Measurements from ENCODE around the gene CCDC8. TPM values are rescaled to one million over a fixed set of nuclear protein-coding genes. Genes with fewer than 3 reads are reported as not detected.
"Not testable (repeated sequence)": the region's sequence is repeated elsewhere in the genome, so short reads cannot be mapped to it uniquely, and the experiment has no call there.

Gene CCDC8
- polyA plus RNA-seq, 1 of the 3 experiments (the other 2 are of a cell fraction): 0.03 TPM

DNA sequence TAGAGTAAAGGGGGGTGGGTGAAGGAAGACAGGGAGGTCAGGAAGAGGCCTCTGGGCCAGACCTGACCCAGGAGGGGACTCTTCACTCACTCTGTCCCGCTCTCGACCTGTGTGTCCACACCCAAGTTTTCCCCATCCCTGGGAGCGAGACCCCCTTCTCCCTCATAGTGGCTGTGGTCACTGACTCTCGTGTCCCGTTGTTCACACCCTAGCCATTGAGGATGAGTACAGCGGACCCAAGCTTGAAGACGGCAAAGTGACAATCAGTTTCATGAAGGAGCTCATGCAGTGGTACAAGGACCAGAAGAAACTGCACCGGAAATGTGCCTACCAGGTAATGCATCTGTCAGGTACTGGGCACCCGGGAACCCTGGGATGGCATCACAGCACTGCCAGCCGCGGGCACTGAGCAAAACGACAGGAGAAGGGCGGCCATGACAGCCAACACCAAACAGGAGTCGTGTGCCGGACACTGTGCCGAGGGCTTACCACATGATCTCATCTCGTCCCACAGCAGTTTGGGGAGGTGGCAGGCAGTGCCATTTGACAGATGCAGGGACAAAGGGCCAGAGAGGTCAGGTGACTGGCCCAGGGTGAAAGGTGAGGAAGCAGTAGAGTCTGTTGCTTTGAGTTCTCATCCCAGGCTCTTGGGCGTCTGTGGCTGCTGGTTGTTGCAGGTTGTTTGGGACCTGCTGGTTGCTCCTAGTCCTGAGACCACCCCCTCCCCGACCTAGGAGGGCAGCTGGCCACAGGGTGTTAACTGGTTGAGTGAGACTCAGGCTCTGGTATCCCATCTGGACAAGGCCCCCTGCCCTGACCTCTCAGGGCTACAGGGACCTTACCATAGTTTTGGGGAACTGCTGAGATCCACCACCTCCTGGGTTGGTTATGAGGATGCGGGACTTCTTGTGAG is 36.9 kb downstream of the CCDC8 start:
- ChIA-PET POLR2A (no interaction called here), CTCF (interaction anchor here (0.9 to 2.1 kb wide), 4 partner anchors 19 to 153 kb away, joined by 3 to 5 read pairs (median 4); no protein-coding TSS in a partner anchor)
- Histone ChIP-seq H3K27me3 (ENCODE audit: insufficient read depth) (no peaks in the 10 kb centered on the region), H3K4me2 (no peak overlapping the region), H3K9me3 (no peaks in the 10 kb centered on the region), H3K4me3 (ENCODE audit: low read depth in 2 of 2, low read length in 1 of 2) (no peak overlapping the region), H3F3A (replicated peaks; ENCODE audit: insufficient read depth) (peaks cover 19% of the 10 kb centered on the region), H3K9me2 (no peaks in the 10 kb centered on the region), H3K4me1 (ENCODE audit: control insufficient read depth in 1 of 2, insufficient read depth in 2 of 2, low read depth in 1 of 2, low read length in 1 of 2) (peaks cover 25 to 45% of the 10 kb centered on the region in 2 experiments), H3K9ac (no peak overlapping the region), H3K27ac (ENCODE audit: low read depth in 2 of 2, low read length in 1 of 2) (peak overlapping the region in 1 of 2 experiments; percentile 79; a peak in 1 of 4 replicates), H4K20me1 (ENCODE audit: insufficient read depth) (peaks cover 42% of the 10 kb centered on the region), H3K36me3 (replicated peaks in 1 of 2; ENCODE audit: control insufficient read depth in 1 of 2, insufficient read depth in 2 of 2, low read length in 1 of 2) (peaks cover 34 to 45% of the 10 kb centered on the region in 2 experiments), H2AFZ (ENCODE audit: low read depth) (no peak overlapping the region), H3K79me2 (ENCODE audit: insufficient read depth) (peaks cover 52% of the 10 kb centered on the region)
- WGBS (ENCODE audit: low lambda C conversion rate): 91% methylated on average over 12 of the region's 20 CpGs
- DNase-seq: no peak
- no peak for TF ChIP-seq RFX5 (IDR thresholded peaks at IDR 0.05; ENCODE audit: low read length)
- no peak for TF ChIP-seq RAD21 (IDR thresholded peaks at IDR 0.05; ENCODE audit: low read length)
- TF ChIP-seq MEF2A (IDR thresholded peaks at IDR 0.05; ENCODE audit: borderline replicate concordance, low read depth): no peak
- no peak for TF ChIP-seq EP300 (IDR thresholded peaks at IDR 0.05; ENCODE audit: borderline replicate concordance in 1 of 2, low read depth in 1 of 2, low read length in 1 of 2)
- TF ChIP-seq GATA2 (CRISPR knock-in tag; IDR thresholded peaks at IDR 0.05): no peak
- TF ChIP-seq TAF1 (IDR thresholded peaks at IDR 0.05; ENCODE audit: borderline replicate concordance, low read depth, low read length): no peak
- no peak for TF ChIP-seq FOXJ3 (CRISPR knock-in tag; IDR thresholded peaks at IDR 0.05)
- TF ChIP-seq EZH2phosphoT487 (IDR thresholded peaks at IDR 0.05; ENCODE audit: borderline replicate concordance, low read depth): no peak
- TF ChIP-seq TCF12 (IDR thresholded peaks at IDR 0.05): no peak
- TF ChIP-seq, protein P1, sequence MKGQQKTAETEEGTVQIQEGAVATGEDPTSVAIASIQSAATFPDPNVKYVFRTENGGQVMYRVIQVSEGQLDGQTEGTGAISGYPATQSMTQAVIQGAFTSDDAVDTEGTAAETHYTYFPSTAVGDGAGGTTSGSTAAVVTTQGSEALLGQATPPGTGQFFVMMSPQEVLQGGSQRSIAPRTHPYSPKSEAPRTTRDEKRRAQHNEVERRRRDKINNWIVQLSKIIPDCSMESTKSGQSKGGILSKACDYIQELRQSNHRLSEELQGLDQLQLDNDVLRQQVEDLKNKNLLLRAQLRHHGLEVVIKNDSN (IDR thresholded peaks at IDR 0.05; ENCODE audit: borderline replicate concordance, low read depth): no peak
- TF ChIP-seq SMC3 (IDR thresholded peaks at IDR 0.05; ENCODE audit: low read depth, low read length): no peak
- no peak for TF ChIP-seq FOSL2 (IDR thresholded peaks at IDR 0.05; ENCODE audit: borderline replicate concordance, low read depth)
- no peak for TF ChIP-seq POLR2AphosphoS5 (IDR thresholded peaks at IDR 0.05; ENCODE audit: low read depth, low read length)
- TF ChIP-seq CHD2 (IDR thresholded peaks at IDR 0.05; ENCODE audit: low read length, partially characterized antibody): no peak
- TF ChIP-seq GABPA (IDR thresholded peaks at IDR 0.05; ENCODE audit: low read depth): no peak

DNA sequence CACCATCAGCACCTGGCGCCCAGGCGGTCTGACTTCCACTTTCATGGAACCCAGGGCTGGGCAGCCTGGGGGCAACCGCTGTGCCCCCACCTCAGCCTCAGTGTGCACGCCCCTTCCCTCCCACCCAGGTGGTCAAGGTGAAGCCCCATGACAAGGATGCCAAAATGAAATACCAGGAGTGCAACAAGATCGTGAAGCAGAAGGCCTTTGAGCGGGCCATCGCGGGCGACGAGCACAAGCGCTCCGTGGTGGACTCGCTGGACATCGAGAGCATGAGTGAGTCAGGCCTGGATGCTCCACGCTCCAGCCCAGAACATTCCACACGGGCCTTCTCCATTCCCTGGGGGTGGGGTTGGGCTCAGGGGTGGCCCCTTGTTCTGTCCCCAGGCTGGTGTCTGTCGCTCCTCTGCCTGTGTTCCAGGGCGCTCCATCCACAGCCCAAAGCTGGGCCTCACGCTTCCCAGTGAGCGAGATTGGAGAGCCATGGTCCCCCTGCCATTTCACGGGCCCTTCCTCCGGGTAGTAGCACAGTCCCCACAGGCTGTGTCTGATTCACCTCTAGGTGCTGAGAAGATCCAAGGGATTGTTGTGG is 37.8 kb downstream of the CCDC8 start:
- DNase-seq; H3K27me3 ChIP-seq (ENCODE audit: insufficient read depth); POLR2A ChIA-PET; H3K9me2 ChIP-seq; H3K27ac ChIP-seq (ENCODE audit: low read depth in 2 of 2, low read length in 1 of 2); H3K4me3 ChIP-seq (ENCODE audit: low read depth in 2 of 2, low read length in 1 of 2); H3K9me3 ChIP-seq; H2AFZ ChIP-seq (ENCODE audit: low read depth); H3K9ac ChIP-seq; H3K4me2 ChIP-seq: not testable (repeated sequence)
- H3K36me3 ChIP-seq (replicated peaks in 1 of 2; ENCODE audit: control insufficient read depth in 1 of 2, insufficient read depth in 2 of 2, low read length in 1 of 2): peaks cover 29 to 35% of the 10 kb centered on the region in 2 experiments
- peaks cover 30 to 48% of the 10 kb centered on the region in 2 experiments for H3K4me1 ChIP-seq (ENCODE audit: control insufficient read depth in 1 of 2, insufficient read depth in 2 of 2, low read depth in 1 of 2, low read length in 1 of 2)
- peaks cover 19% of the 10 kb centered on the region for H3F3A ChIP-seq (replicated peaks; ENCODE audit: insufficient read depth)
- 93% methylated on average over 16 of the region's 22 CpGs for WGBS (ENCODE audit: low lambda C conversion rate)
- CTCF ChIA-PET: interaction anchor here (2.5 to 5.0 kb wide), 2 partner anchors 20 to 94 kb away, joined by 12 to 27 read pairs; no protein-coding TSS in a partner anchor
- H3K79me2 ChIP-seq (ENCODE audit: insufficient read depth): peaks cover 52% of the 10 kb centered on the region
- H4K20me1 ChIP-seq (ENCODE audit: insufficient read depth): peaks cover 45% of the 10 kb centered on the region

Data from SK-N-SH (cell line).